Measurements from ENCODE around the gene SDHB. TPM values are rescaled to one million over a fixed set of nuclear protein-coding genes. Genes with fewer than 3 reads are reported as not detected.

The SDHB gene
- total and polyA plus RNA-seq, 9 of the 15 experiments (the other 6 are each of a cell fraction or from before 2014, with no cell fraction given), result 207 to 554 (median 365) TPM

GRCh38 chr1:17013491-17014320 lies 40.1 kb downstream of the SDHB start (continued):
- TF ChIP-seq ZMIZ1 (IDR thresholded peaks at IDR 0.05; ENCODE audit: low read depth in 2 of 2, low read length in 2 of 2), result 0 out of 4 replicates have a peak, but pooled peaks of 1 of the 2 experiments have one; percentile 42
- peak; percentile 41; the same call in 1 of the 2 replicates for TF ChIP-seq ARID1B (IDR thresholded peaks at IDR 0.05)
- TF ChIP-seq SRSF1 (IDR thresholded peaks at IDR 0.05; ENCODE audit: low read depth, low read length), result no peak
- TF ChIP-seq KLF16 (IDR thresholded peaks at IDR 0.05), result peak; percentile 86
- peak; percentile 93; the same call in 1 of the 2 replicates for TF ChIP-seq ZBTB1 (CRISPR knock-in tag; IDR thresholded peaks at IDR 0.05; ENCODE audit: borderline replicate concordance, low read depth)
- TF ChIP-seq CBFA2T2 (conservative IDR thresholded peaks at IDR 0.05), result peak; percentile 69
- TF ChIP-seq DACH1 (IDR thresholded peaks at IDR 0.05; ENCODE audit: partially characterized antibody), result no peak
- no peak for TF ChIP-seq BRD9 (IDR thresholded peaks at IDR 0.05; ENCODE audit: low read depth, partially characterized antibody)
- TF ChIP-seq SMAD4 (CRISPR knock-in tag; conservative IDR thresholded peaks at IDR 0.05), result peak; percentile 49
- TF ChIP-seq CREB1 (IDR thresholded peaks at IDR 0.05), result no peak
- no peak for TF ChIP-seq CREB1 (CRISPR knock-in tag; IDR thresholded peaks at IDR 0.05)
- TF ChIP-seq BHLHE40 (IDR thresholded peaks at IDR 0.05; ENCODE audit: low read length), result peak; percentile 45; the same call in 1 of the 2 replicates
- TF ChIP-seq MYC (IDR thresholded peaks at IDR 0.05; ENCODE audit: low read depth, low read length), result peak; percentile 32; the same call in 1 of the 2 replicates
- no peak for TF ChIP-seq MYC (CRISPR knock-in tag; IDR thresholded peaks at IDR 0.05; ENCODE audit: borderline replicate concordance, low read depth)
- TF ChIP-seq MTA2 (IDR thresholded peaks at IDR 0.05; ENCODE audit: low read depth), result peak; percentile 50; the same call in 1 of the 2 replicates
- peak; percentile 68 for TF ChIP-seq ZNF589 (CRISPR knock-in tag; IDR thresholded peaks at IDR 0.05; ENCODE audit: low read depth)
- TF ChIP-seq GTF2F1 (IDR thresholded peaks at IDR 0.05; ENCODE audit: low read depth, low read length), result no peak
- no peak for TF ChIP-seq POLR2B (IDR thresholded peaks at IDR 0.05; ENCODE audit: low read depth, partially characterized antibody)
- TF ChIP-seq RCOR1 (IDR thresholded peaks at IDR 0.05; ENCODE audit: borderline replicate concordance in 1 of 2, low read depth in 2 of 2, low read length in 2 of 2), result 0 out of 4 replicates have a peak, but pooled peaks of 1 of the 2 experiments have one; percentile 28
- peak; percentile 72; the same call in 1 of the 2 replicates for TF ChIP-seq ESRRA (IDR thresholded peaks at IDR 0.05; ENCODE audit: borderline replicate concordance, low read depth)
- TF ChIP-seq ZNF584 (CRISPR knock-in tag; IDR thresholded peaks at IDR 0.05; ENCODE audit: low read depth), result 0 out of 2 replicates have a peak, but pooled peaks have one; percentile 24
- 0 out of 2 replicates have a peak, but pooled peaks have one; percentile 21 for TF ChIP-seq MITF (IDR thresholded peaks at IDR 0.05)
- peak; percentile 86 for TF ChIP-seq TEAD4 (IDR thresholded peaks at IDR 0.05; ENCODE audit: low read length)
- no peak for TF ChIP-seq TEAD4 (CRISPR knock-in tag; IDR thresholded peaks at IDR 0.05; ENCODE audit: borderline replicate concordance)
- 0 out of 2 replicates have a peak, but pooled peaks have one; percentile 30 for TF ChIP-seq ETV5 (CRISPR knock-in tag; IDR thresholded peaks at IDR 0.05; ENCODE audit: low read depth)
